Stimulated activated naive CD8-positive, alpha-beta T cell treated with anti-CD3 and anti-CD28 coated beads, Interleukin-15, Interleukin-2, amounts not matched to agents 100 ng/mL and 50 ng/mL, for 24 hours (primary cell): ENCODE results near the gene PNCK.

Experiments used
- H3K27ac Mint-ChIP-seq: one replicate; pipeline ENCODE4 v1.8.0; 2021; ENCODE audit warnings: mild to moderate bottlenecking, mixed read lengths
- H3K27me3 Mint-ChIP-seq: one replicate; pipeline ENCODE4 v1.8.0; 2021; ENCODE audit warnings: mixed read lengths
- H3K36me3 Mint-ChIP-seq: one replicate; pipeline ENCODE4 v1.8.0; 2021; ENCODE audit warnings: low read depth, mixed read lengths
- H3K4me1 Mint-ChIP-seq: one replicate; pipeline ENCODE4 v1.8.0; 2021; ENCODE audit warnings: low read depth, mixed read lengths
- H3K4me3 Mint-ChIP-seq: one replicate; pipeline ENCODE4 v1.8.0; 2021; ENCODE audit warnings: mild to moderate bottlenecking, mixed read lengths
- H3K9me3 Mint-ChIP-seq: one replicate; pipeline ENCODE4 v1.8.0; 2021; ENCODE audit warnings: mixed read lengths

PNCK gene

DNA sequence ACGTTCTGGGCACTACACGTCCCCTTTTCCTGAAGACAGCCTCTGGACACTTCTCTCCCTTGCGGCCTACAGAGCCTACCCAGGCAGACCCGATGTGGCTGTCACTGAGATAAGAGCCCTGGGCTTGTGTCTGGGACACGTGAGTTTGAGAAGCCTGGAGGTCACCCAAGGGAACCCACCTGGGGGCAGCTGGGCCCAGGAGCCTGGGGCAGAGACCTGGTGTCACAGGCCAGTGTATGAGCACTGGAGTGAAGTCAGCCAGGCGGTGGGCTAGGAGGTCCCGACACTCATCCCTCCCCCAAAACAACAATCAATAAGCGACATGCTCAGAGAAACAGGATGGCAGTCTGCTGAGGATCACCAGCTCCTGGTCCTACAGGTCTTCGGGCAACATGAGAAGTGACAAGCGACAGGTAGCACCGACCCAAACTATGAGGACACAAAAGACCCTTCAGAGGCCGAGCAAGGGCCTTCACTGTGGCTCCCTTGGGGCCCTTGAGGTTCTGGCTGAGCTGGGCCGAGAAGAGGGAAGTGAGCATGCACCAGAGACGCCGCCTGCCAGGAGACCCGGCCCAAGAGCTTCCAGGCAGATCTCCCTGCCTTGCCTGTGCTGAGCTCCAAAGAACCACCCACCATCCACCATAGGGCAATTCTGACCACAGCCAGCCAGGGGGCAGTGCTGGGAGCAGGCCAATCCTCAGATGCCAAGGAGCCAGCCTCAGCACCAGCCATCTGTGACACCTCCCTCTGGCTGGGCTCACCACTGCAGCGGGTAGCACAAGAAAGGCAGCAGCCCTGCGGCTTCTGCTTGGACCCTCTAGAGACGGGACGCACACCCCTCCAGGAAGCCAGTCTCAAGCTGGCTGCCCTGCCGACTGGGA, 37.6 kb downstream of the PNCK start:
- Mint-ChIP-seq H3K27ac (no peak overlapping the region), H3K4me3 (no peak overlapping the region), H3K36me3 (no peaks in the 10 kb centered on the region), H3K9me3 (no peaks in the 10 kb centered on the region), H3K27me3 (peaks cover 2% of the 10 kb centered on the region), H3K4me1 (no peaks in the 10 kb centered on the region)

DNA sequence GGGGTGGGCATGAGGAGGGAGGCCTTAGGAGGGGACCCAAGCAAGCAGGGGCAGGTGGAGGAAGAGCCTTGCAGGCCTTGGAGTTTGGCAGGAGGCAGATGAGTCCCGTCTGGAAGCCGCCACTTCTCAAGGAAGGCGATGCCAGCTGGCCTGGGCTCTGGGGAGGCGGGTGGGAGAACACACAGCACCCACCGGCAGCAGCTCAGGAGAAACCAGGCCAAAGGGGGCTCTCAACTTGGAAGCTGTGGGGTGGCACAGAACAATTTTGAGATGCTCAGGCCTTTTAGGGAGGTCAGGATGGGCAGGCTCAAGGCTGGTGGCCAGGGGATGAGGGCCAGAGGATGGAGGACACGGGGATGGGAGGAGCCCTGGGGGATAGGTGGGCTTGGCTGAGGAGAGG, 38.2 kb downstream of the PNCK start:
- Mint-ChIP-seq H3K4me3 (no peak overlapping the region), H3K9me3 (no peaks in the 10 kb centered on the region), H3K27me3 (peaks cover 4% of the 10 kb centered on the region), H3K4me1 (no peaks in the 10 kb centered on the region), H3K36me3 (no peaks in the 10 kb centered on the region), H3K27ac (no peak overlapping the region)

DNA sequence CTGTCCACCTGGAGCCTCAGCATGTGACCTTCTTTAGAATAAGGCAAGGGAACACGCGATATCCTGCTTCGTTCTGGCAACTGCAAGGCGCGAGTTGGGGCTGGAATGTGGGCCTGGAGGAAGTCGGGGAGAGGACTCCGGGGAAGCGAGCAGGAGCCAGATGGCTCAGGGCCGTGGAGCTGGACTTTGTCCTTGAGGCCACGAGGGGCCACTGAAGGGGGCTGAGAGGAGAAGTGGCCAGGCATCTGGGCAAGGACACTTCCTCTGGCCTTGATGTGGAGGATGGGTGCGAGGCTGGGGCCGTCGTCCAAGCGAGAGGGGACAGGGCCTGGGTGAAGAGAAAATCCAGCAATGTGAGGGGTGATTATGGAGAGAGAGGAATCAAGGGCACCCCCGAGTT, 38.8 kb downstream of the PNCK start:
- no peaks in the 10 kb centered on the region for H3K9me3 Mint-ChIP-seq
- H3K4me1 Mint-ChIP-seq = no peaks in the 10 kb centered on the region
- H3K27ac Mint-ChIP-seq = no peak overlapping the region
- H3K4me3 Mint-ChIP-seq = no peak overlapping the region
- peaks cover 4% of the 10 kb centered on the region for H3K27me3 Mint-ChIP-seq
- no peaks in the 10 kb centered on the region for H3K36me3 Mint-ChIP-seq

DNA sequence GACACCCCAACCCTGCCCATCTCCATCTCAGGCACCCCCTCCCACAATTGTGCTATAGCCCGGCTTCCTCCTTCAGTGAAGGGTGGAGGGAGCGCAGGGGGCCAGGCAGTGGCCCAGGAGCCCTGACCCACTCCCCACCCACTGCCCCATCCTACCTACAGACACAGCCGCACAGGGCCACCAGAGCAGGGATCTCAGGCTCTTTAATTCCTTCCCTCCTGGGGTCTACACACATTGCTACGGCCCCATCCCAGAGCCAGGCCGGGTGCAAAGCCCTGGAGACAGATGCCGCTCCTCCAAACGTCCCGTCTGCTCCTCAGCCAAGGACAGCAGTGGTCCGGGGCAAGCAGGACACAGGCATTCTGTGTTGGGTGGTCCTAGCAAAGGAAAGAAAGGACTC, 39.4 kb downstream of the PNCK start:
- Mint-ChIP-seq H3K27ac (no peak overlapping the region), H3K36me3 (no peaks in the 10 kb centered on the region), H3K4me3 (no peak overlapping the region), H3K9me3 (no peaks in the 10 kb centered on the region), H3K27me3 (peaks cover 4% of the 10 kb centered on the region), H3K4me1 (no peaks in the 10 kb centered on the region)

DNA sequence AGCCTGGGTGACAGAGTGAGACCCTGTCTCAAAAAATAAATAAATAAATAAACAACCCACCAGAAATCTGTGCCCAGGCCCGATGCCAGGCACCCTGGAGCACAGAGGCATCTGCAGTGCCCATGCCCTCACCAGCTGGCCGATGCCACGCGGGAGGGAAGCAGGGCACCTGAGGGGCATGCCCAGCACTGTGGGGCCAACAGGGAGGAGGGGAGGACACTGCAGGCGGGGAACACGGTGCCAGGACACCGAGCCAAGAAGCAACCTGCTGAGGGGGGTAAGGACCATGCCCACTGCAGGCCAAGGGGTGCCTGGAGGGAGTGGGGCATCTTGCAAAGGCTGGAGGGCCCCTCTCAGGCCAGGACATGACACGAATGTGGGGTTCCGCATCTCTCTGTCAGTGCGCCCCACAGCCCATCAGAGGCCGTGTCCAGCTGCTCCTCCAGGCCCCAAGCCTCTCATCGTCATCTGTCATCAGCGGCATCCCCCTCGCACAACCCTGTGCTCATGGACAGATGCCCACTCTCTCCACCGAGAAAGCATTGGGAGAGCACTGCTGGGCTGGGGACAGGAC, 39.9 kb downstream of the PNCK start:
- no peaks in the 10 kb centered on the region for H3K36me3 Mint-ChIP-seq
- peaks cover 4% of the 10 kb centered on the region for H3K27me3 Mint-ChIP-seq
- no peaks in the 10 kb centered on the region for H3K9me3 Mint-ChIP-seq
- H3K4me1 Mint-ChIP-seq = no peaks in the 10 kb centered on the region
- no peak overlapping the region for H3K4me3 Mint-ChIP-seq
- no peak overlapping the region for H3K27ac Mint-ChIP-seq

DNA sequence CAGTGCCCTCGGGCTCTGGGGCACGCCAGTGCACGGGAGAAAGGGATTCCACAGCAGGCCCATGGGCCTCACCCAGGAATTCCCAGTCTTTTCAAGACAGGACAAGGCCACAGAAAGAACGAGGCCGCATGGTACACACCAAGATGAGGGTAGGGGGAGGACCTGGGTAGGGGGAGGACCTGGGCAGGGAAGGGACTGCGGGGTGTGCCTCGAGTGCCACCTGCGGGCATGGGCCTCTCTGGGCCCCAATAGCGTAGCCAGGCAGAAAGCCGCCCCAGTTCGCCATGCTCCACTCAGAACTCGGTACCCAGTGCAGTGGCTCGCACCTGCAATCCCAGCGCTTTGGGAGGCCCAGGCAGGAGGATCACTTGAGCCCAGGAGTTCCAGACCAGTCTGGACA, 40.6 kb downstream of the PNCK start:
- no peaks in the 10 kb centered on the region for H3K36me3 Mint-ChIP-seq
- peaks cover 4% of the 10 kb centered on the region for H3K27me3 Mint-ChIP-seq
- H3K4me3 Mint-ChIP-seq = no peak overlapping the region
- no peaks in the 10 kb centered on the region for H3K4me1 Mint-ChIP-seq
- no peak overlapping the region for H3K27ac Mint-ChIP-seq
- H3K9me3 Mint-ChIP-seq = no peaks in the 10 kb centered on the region

DNA sequence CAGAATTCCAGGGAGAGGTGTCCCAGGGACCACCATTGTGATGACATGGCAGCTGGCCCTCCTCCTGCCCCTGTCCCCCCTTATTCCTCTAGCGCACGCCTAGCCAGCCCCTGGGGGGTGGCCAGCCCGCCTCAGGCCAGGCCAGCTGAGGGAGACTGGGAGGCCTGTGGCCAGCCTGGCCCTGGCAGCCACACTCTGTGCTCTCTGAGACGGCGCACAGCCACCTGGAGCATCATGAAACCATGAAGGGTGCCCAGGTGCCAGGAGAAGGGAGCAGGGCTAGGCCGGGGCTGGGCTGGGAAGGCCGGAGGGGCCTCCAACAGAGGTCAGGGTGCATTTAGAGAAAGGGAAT, 41.0 kb downstream of the PNCK start:
- H3K9me3 Mint-ChIP-seq = no peaks in the 10 kb centered on the region
- no peaks in the 10 kb centered on the region for H3K4me1 Mint-ChIP-seq
- H3K27me3 Mint-ChIP-seq = peaks cover 4% of the 10 kb centered on the region
- H3K27ac Mint-ChIP-seq = no peak overlapping the region
- H3K4me3 Mint-ChIP-seq = no peak overlapping the region
- H3K36me3 Mint-ChIP-seq = no peaks in the 10 kb centered on the region

DNA sequence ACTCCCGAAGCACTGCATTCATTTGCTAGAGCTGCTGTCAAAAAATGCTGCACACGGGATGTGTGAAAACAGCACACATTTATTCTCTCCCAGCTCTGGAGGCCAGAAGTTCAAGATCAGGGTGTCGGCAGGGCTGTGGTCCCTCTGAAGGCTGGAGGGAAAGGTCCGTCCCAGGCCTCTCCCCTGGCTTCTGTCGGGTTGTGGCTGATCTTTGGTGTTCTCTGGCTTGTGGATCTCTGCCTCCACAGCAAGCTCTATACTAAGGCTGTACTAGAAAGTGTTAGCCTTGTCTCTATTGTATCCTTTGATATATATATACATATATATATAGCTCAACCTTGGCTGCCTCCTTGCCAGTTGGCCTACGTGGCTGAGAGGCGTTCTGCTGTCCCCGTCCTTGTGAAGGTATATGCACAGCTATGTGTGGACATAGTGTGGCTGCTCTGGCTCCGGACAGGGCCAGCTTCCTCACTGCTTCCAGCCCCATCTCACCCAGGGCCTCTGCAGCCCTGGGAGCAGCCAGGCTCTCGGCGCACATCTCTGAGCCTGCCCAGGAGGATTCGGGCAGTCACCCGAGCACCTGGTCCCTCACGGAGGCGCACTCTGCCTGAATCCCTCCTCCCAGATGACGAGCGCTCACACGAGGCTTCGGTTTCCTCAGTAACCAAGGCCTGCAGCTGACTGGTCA, 41.6 kb downstream of the PNCK start:
- peaks cover 4% of the 10 kb centered on the region for H3K27me3 Mint-ChIP-seq
- H3K9me3 Mint-ChIP-seq = no peaks in the 10 kb centered on the region
- H3K4me3 Mint-ChIP-seq = no peak overlapping the region
- H3K27ac Mint-ChIP-seq = no peak overlapping the region
- H3K4me1 Mint-ChIP-seq = no peaks in the 10 kb centered on the region
- H3K36me3 Mint-ChIP-seq = no peaks in the 10 kb centered on the region

DNA sequence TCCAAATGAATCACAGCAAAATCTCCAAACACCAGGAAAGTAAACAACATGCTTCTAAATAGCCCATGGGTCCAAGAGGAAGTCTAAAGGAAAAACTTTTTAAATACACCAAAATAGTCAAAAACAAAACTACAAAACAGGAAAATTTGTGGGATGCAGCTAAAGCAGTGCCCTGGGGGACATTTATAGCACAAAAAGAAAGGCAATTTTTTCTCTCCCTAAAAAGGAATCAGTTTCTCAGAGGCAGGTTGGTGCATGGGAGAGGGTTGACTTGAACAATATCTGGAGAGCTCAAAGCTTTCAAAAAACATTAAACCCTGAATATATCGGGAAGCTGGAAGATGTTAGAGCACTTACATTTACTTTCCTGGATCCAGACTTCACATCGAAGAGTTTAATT, 42.3 kb downstream of the PNCK start:
- no peak overlapping the region for H3K4me3 Mint-ChIP-seq
- peaks cover 4% of the 10 kb centered on the region for H3K27me3 Mint-ChIP-seq
- H3K4me1 Mint-ChIP-seq = no peaks in the 10 kb centered on the region
- H3K36me3 Mint-ChIP-seq = no peaks in the 10 kb centered on the region
- H3K27ac Mint-ChIP-seq = no peak overlapping the region
- no peaks in the 10 kb centered on the region for H3K9me3 Mint-ChIP-seq

DNA sequence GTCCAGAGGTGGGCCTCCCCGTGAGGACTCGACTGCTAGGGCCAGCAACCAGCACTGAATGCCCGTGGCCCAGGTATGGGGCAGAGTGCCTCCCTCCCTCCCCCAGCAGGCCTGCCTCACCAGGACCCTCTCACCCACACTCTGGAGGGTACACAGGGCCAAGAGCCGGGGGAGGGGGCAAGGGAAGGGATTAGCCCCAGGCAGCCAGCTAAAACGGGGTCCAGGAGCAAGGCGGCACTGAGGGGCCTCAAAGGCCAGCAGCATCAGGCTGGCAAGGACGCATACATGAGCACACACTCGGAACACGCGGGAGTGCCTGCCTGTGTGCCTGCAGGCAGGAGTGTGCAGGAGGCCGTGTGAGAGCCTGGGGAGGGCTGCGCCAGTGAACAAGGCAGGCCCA, 44.9 kb downstream of the PNCK start:
- Mint-ChIP-seq H3K4me1 (no peaks in the 10 kb centered on the region), H3K27ac (no peak overlapping the region), H3K4me3 (no peak overlapping the region), H3K36me3 (no peaks in the 10 kb centered on the region), H3K27me3 (peaks cover 4% of the 10 kb centered on the region), H3K9me3 (no peaks in the 10 kb centered on the region)

DNA sequence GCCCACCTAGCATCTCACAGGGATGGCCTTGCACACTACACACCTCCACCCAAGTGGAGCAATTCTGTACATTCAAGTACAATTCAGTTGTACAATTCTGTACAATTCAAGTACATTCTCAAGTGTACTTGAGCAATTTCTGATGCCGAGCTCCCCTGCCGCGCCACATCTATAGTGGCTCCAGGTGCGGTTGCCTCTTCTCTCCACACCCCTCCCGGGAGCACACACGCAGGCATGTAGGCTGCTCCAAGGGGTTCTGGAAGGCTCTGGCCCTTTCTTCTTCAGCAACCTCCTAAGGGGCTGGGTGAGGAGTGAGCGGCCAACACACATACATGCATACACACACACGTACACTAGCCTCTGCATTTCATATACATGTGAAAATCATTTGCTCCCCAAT, 45.5 kb downstream of the PNCK start:
- H3K27me3 Mint-ChIP-seq = peaks cover 4% of the 10 kb centered on the region
- H3K4me1 Mint-ChIP-seq = no peaks in the 10 kb centered on the region
- no peak overlapping the region for H3K4me3 Mint-ChIP-seq
- H3K9me3 Mint-ChIP-seq = no peaks in the 10 kb centered on the region
- no peaks in the 10 kb centered on the region for H3K36me3 Mint-ChIP-seq
- H3K27ac Mint-ChIP-seq = no peak overlapping the region

DNA sequence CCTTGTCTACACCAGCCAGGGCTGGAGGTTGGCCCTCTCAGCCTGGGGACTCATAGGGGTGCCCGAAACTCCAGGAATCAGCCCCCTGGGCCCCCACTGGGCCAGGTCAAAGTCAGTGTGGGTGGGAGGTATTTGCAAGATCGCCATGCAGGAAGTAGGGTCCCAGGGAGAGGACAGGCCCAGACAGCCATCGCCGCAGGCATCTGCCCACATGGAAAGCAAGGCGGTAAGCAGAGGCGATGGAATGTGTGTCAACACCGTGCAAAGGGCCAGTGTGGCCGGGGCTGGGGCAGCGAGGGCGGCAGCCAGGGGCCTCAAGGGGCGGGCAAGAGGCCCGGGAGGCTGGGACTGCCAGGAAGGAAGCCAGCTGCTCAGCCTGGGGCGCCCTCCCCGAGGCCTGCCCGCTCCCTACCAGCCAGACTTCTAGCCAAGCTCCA, 45.9 kb downstream of the PNCK start:
- Mint-ChIP-seq H3K4me3 (no peak overlapping the region), H3K9me3 (no peaks in the 10 kb centered on the region), H3K4me1 (no peaks in the 10 kb centered on the region), H3K27me3 (peaks cover 4% of the 10 kb centered on the region), H3K36me3 (no peaks in the 10 kb centered on the region), H3K27ac (no peak overlapping the region)

DNA sequence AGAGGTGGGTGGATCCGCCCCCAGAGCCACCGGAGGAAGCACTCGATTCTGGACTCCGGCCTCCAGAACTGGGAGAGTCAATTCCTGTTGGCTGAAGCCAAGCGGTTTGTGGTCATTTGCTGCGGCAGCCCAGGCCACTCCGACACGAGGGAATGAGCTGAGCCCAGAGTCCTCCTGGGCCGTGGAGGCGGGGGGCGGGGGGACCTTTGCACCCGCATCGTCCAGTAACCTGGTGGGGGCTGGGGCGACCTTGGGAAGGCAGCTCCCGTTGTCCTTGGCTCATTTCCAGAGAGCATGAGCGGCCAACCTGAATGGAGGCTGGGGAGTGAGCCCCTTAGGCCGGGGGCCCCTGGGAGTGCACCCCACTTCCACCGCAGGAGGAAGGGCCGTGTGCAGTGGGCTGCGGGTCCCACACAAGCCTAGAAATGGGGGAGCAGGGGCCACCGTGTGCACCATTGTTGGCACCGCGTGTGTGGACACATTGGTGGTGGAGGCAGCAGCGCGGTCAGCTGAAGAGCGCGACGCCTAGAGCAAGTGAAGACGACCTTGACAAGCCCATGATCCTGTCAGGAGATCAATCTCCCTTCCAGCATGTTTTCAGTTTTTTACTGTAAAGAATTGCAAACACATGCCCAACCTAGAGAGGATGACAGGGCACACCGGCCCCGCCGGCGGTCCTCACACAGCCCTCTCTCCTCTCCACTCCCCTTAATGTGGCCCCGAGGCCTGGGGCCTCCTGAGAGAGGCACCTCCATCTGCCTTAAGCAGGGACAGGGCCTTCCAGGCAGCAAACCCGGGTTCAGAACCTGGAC, 46.5 kb downstream of the PNCK start:
- H3K36me3 Mint-ChIP-seq = no peaks in the 10 kb centered on the region
- H3K4me1 Mint-ChIP-seq = no peaks in the 10 kb centered on the region
- H3K9me3 Mint-ChIP-seq = no peaks in the 10 kb centered on the region
- H3K27me3 Mint-ChIP-seq = peaks cover 4% of the 10 kb centered on the region
- no peak overlapping the region for H3K27ac Mint-ChIP-seq
- H3K4me3 Mint-ChIP-seq = no peak overlapping the region

DNA sequence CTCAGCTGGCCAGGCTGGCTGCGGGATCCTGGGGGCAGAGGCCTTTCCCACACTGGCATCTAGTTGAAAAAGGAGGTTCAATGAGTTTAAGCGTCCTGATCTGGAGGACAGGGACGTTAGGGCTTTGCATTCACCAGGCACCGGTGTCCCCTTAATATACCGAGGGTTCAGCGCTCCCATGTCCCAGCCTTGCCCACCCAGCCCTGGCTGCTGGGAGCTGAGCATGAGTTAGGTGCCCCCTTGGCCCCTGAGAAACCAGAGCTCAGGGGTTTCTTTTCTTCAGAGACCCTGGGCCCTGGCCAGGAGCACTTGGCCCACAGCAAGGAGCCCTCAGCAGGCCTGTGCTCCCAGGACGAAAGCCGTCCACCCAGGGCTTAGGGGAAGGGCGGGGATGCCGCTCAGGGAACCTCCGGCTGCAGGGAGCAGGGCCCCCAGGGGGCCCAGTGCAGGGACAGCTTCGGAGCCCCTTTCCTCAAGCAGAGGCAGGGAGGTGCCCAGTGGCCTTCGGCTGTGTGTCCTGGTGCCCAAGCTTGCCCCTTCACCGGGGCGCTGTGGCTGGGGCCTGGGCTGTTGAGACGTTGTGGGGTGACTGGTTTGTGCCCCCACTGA, 47.5 kb downstream of the PNCK start:
- H3K27me3 Mint-ChIP-seq = peaks cover 3% of the 10 kb centered on the region
- H3K4me3 Mint-ChIP-seq = no peak overlapping the region
- no peak overlapping the region for H3K27ac Mint-ChIP-seq
- H3K4me1 Mint-ChIP-seq = no peaks in the 10 kb centered on the region
- no peaks in the 10 kb centered on the region for H3K36me3 Mint-ChIP-seq
- no peaks in the 10 kb centered on the region for H3K9me3 Mint-ChIP-seq
